Neural progenitor cell (in vitro differentiated cells): ENCODE results near the gene GRM8.

Experiments used
- EZH2 ChIP-seq: fragments of 200-600 bp; sonication (generic); IDR thresholded peaks from 2 replicates; pipeline ENCODE4 v1.6.1; 2017; ENCODE audit warnings: antibody characterized with exemption, mild to moderate bottlenecking, moderate library complexity
- TF ChIP-seq, protein P1 (sequence below): fragments of 200-600 bp; sonication (generic); IDR thresholded peaks from 2 replicates; pipeline ENCODE4 v1.5.1; 2017; ENCODE audit warnings: antibody characterized with exemption, mild to moderate bottlenecking

DNA sequence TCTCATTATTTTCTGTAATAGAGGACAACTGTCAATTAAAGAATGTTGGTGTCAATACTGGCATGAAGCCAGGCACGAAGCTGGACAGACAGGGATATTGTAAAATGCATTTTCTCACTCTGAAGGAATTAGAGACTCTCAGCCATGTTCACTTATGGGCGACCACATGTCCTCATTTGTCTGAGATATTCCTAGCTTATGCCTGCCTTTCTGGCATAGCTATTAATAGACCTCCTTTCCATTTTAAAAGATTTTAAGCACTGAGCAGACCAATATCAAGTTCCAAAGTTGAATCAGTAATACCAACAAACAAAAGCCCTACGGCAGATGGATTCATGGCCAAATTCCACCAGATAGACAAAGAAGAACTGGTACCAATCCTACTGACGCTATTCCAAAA lies 589.9 kb downstream of the GRM8 start:
- TF ChIP-seq, protein P1, sequence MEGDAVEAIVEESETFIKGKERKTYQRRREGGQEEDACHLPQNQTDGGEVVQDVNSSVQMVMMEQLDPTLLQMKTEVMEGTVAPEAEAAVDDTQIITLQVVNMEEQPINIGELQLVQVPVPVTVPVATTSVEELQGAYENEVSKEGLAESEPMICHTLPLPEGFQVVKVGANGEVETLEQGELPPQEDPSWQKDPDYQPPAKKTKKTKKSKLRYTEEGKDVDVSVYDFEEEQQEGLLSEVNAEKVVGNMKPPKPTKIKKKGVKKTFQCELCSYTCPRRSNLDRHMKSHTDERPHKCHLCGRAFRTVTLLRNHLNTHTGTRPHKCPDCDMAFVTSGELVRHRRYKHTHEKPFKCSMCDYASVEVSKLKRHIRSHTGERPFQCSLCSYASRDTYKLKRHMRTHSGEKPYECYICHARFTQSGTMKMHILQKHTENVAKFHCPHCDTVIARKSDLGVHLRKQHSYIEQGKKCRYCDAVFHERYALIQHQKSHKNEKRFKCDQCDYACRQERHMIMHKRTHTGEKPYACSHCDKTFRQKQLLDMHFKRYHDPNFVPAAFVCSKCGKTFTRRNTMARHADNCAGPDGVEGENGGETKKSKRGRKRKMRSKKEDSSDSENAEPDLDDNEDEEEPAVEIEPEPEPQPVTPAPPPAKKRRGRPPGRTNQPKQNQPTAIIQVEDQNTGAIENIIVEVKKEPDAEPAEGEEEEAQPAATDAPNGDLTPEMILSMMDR, result no peak
- TF ChIP-seq EZH2, result no peak
